HL-60 (cell line): ENCODE results near the gene SPTB.

Experiments
- DNase-seq, 2 experiments: peaks; one replicate each; pipeline ENCODE4 v3.0.0-alpha.2; 2010 to 2020; ENCODE audit warnings: low read depth in 1 of 2, low spot score in 1 of 2
- H3K27ac ChIP-seq: fragments of 250-450 bp; sonication (Bioruptor Pico); replicated peaks from 2 replicates; pipeline ENCODE4 v1.5.1; 2020; ENCODE audit warnings: mild to moderate bottlenecking, moderate library complexity
- H3K27me3 ChIP-seq: fragments of 250-450 bp; sonication (Bioruptor Pico); 2 replicates; pipeline ENCODE4 v1.5.1; 2021; ENCODE audit warnings: mild to moderate bottlenecking, moderate library complexity; ENCODE audit not compliant: insufficient read depth, poor library complexity, severe bottlenecking
- H3K4me3 ChIP-seq: replicated peaks from 2 replicates; pipeline ENCODE4 v1.5.1; 2011; ENCODE audit warnings: mild to moderate bottlenecking, control low read depth, low read length; ENCODE audit not compliant: insufficient read depth
- CTCF ChIP-seq: IDR thresholded peaks from one replicate; pipeline ENCODE4 v1.5.1; 2011; ENCODE audit warnings: low read length, control low read depth, inconsistent platforms; ENCODE audit not compliant: insufficient read depth
- GABPA ChIP-seq: IDR thresholded peaks from 2 replicates; pipeline ENCODE4 v1.6.1; 2012; ENCODE audit warnings: low read depth
- POLR2AphosphoS5 ChIP-seq: IDR thresholded peaks from 2 replicates; pipeline ENCODE4 v1.6.1; 2012; ENCODE audit warnings: low read depth
- REST ChIP-seq: IDR thresholded peaks from 2 replicates; pipeline ENCODE4 v1.6.1; 2012; ENCODE audit warnings: low read depth; ENCODE audit not compliant: insufficient replicate concordance
- SPI1 ChIP-seq: IDR thresholded peaks from 2 replicates; pipeline ENCODE4 v1.6.1; 2012; ENCODE audit warnings: low read depth, mild to moderate bottlenecking, borderline replicate concordance

SPTB gene

GRCh38 chr14:64722842-64723447 lies 156.8 kb downstream of the SPTB start:
- no peak for DNase-seq
- H3K4me3 ChIP-seq = no peak overlapping the region
- H3K27me3 ChIP-seq = no peaks in the 10 kb centered on the region
- no peak overlapping the region for H3K27ac ChIP-seq
- TF ChIP-seq CTCF (no peak), SPI1 (no peak), POLR2AphosphoS5 (no peak), REST (no peak), GABPA (no peak)

- no peak overlapping the region for H3K4me3 ChIP-seq
- TF ChIP-seq SPI1 (no peak), POLR2AphosphoS5 (no peak), CTCF (no peak), GABPA (no peak), REST (no peak)
- no peaks in the 10 kb centered on the region for H3K27me3 ChIP-seq
- no peak overlapping the region for H3K27ac ChIP-seq
- DNase-seq = no peak
Measured at GRCh38 chr14:64721899-64722298, 157.8 kb downstream of the SPTB start.

- Histone ChIP-seq H3K27ac (no peak overlapping the region), H3K4me3 (no peak overlapping the region), H3K27me3 (no peaks in the 10 kb centered on the region)
- no peak for DNase-seq
- TF ChIP-seq GABPA (no peak), CTCF (no peak)
Measured at GRCh38 chr14:64721391-64721791, 158.3 kb downstream of the SPTB start.

GRCh38 chr14:64720131-64720576 lies 159.6 kb downstream of the SPTB start:
- Histone ChIP-seq H3K4me3 (no peak overlapping the region), H3K27me3 (no peaks in the 10 kb centered on the region), H3K27ac (no peak overlapping the region)
- no peak for TF ChIP-seq POLR2AphosphoS5
- TF ChIP-seq GABPA = no peak
- TF ChIP-seq CTCF = no peak
- TF ChIP-seq REST = no peak
- TF ChIP-seq SPI1 = no peak
- no peak for DNase-seq
